Amniotic epithelial cell (primary cell): Measurements from ENCODE around the gene FLYWCH1.
A peak's percentile ranks its signal among the peaks of the same experiment; 100 is the strongest.
"Not testable (repeated sequence)": the region's sequence is repeated elsewhere in the genome, so short reads cannot be mapped to it uniquely, and the experiment has no call there.

ENCODE experiments used
- DNase-seq: peaks from one replicate; pipeline ENCODE4 v3.0.0-alpha.2; 2010; ENCODE audit warnings: low read depth

FLYWCH1 gene

GRCh38 chr16:2898831-2899563 is 12.7 kb upstream of the FLYWCH1 start:
- DNase-seq = no peak

GRCh38 chr16:2899564-2900072 is 12.1 kb upstream of the FLYWCH1 start:
- DNase-seq = no peak

- DNase-seq = no peak
These were observed 11.1 kb upstream of the FLYWCH1 start for GRCh38 chr16:2900526-2901075.

- no peak for DNase-seq
These were observed 9.2 kb upstream of the FLYWCH1 start for GRCh38 chr16:2902337-2903130.

- DNase-seq = peak; percentile 73
These were observed 7.4 kb upstream of the FLYWCH1 start for GRCh38 chr16:2904100-2904921.

GRCh38 chr16:2904922-2905240 is 6.8 kb upstream of the FLYWCH1 start:
- no peak for DNase-seq

- DNase-seq = peak; percentile 99
These were observed 6.3 kb upstream of the FLYWCH1 start for GRCh38 chr16:2905241-2905987.

- DNase-seq = no peak
These were observed 5.7 kb upstream of the FLYWCH1 start for GRCh38 chr16:2905988-2906387.

- DNase-seq = not testable (repeated sequence)
These were observed 4.5 kb upstream of the FLYWCH1 start for GRCh38 chr16:2907084-2907753.

- no peak for DNase-seq
These were observed 1.2 kb upstream of the FLYWCH1 start for GRCh38 chr16:2910441-2910969.

GRCh38 chr16:2912330-2913199 is 834 bp downstream of the FLYWCH1 start:
- peak; percentile 69 for DNase-seq

GRCh38 chr16:2913603-2914002 is 1.9 kb downstream of the FLYWCH1 start:
- no peak for DNase-seq

- no peak for DNase-seq
These were observed 2.5 kb downstream of the FLYWCH1 start for GRCh38 chr16:2914233-2914632.

GRCh38 chr16:2915196-2915929 is 3.6 kb downstream of the FLYWCH1 start:
- DNase-seq = no peak

GRCh38 chr16:2919511-2920255 is 8.0 kb downstream of the FLYWCH1 start:
- peak; percentile 59 for DNase-seq

- no peak for DNase-seq
These were observed 11.8 kb downstream of the FLYWCH1 start for GRCh38 chr16:2923481-2923880.

GRCh38 chr16:2924901-2925755 is 13.4 kb downstream of the FLYWCH1 start:
- DNase-seq = no peak
